ENCODE measurements around the gene SVOP. TPM values are rescaled to one million over a fixed set of nuclear protein-coding genes. Genes with fewer than 3 reads are reported as not detected.
A peak's percentile ranks its signal among the peaks of the same experiment; 100 is the strongest.

SVOP gene
- total and polyA plus RNA-seq, 2 of the 4 experiments (the other 2 are of a cell fraction): not detected

- intact Hi-C loops (cut with micrococcal nuclease) (no loop called here), in situ Hi-C loops (cut with MboI; ENCODE audit: low sequenced_read_pairs) (no loop called here), dilution Hi-C loops (cut with HindIII; ENCODE audit: low sequenced_read_pairs, unreplicated experiment) (no loop called here)
- Histone ChIP-seq H4K91ac (ENCODE audit: insufficient read depth, low read depth, low read length) (no peak overlapping the region), H2BK120ac (ENCODE audit: low read depth, low read length) (no peak overlapping the region), H2AFZ (replicated peaks; ENCODE audit: low read length, poor library complexity) (no peak overlapping the region), H3K27ac (ENCODE audit: insufficient read depth, low read length) (no peak overlapping the region), H3K4me1 (ENCODE audit: control insufficient read depth, insufficient read depth, low read length) (no peaks in the 10 kb centered on the region), H4K20me1 (ENCODE audit: insufficient read depth, low read length) (no peaks in the 10 kb centered on the region), H3K4me2 (ENCODE audit: low read depth, low read length) (no peak overlapping the region), H4K5ac (ENCODE audit: low read depth, low read length) (no peak overlapping the region), H2BK5ac (ENCODE audit: low read depth, low read length, poor library complexity, severe bottlenecking) (no peak overlapping the region), H3K56ac (ENCODE audit: extremely low read depth, insufficient read depth, low read length) (no peak overlapping the region), H3K36me3 (ENCODE audit: control insufficient read depth, insufficient read depth, low read length) (no peaks in the 10 kb centered on the region), H3K14ac (replicated peaks; ENCODE audit: low read depth, low read length) (no peak overlapping the region), H3K18ac (ENCODE audit: low read depth, low read length) (no peak overlapping the region), H2BK20ac (ENCODE audit: low read depth, low read length) (no peak overlapping the region), H2AK5ac (ENCODE audit: low read depth, low read length) (no peak overlapping the region), H3K4ac (ENCODE audit: low read depth, low read length) (no peak overlapping the region), H2AK9ac (replicated peaks; ENCODE audit: low read depth, low read length, poor library complexity) (no peak overlapping the region), H3K9ac (ENCODE audit: low read depth, low read length) (no peak overlapping the region), H2BK15ac (ENCODE audit: low read depth, low read length) (no peak overlapping the region), H3K4me3 (ENCODE audit: insufficient read depth, low read depth, low read length) (no peak overlapping the region), H3K9me1 (ENCODE audit: insufficient read depth, low read length) (no peaks in the 10 kb centered on the region), H3K23ac (ENCODE audit: low read depth, low read length) (no peak overlapping the region), H4K8ac (ENCODE audit: low read depth in 2 of 2, low read length in 2 of 2) (no peak overlapping the region), H3K9me3 (ENCODE audit: control insufficient read depth, insufficient read depth, low read length) (no peaks in the 10 kb centered on the region), H3K79me1 (ENCODE audit: low read depth in 1 of 2, low read length in 2 of 2) (no peaks in the 10 kb centered on the region), H3K27me3 (ENCODE audit: control insufficient read depth, insufficient read depth, low read length) (no peaks in the 10 kb centered on the region)
- no CpG with 5 or more reads among the region's 2 CpGs for WGBS, 2 experiments (ENCODE audit: extremely low coverage in 2 of 2, insufficient read length in 1 of 2)
- TF ChIP-seq, protein P1, sequence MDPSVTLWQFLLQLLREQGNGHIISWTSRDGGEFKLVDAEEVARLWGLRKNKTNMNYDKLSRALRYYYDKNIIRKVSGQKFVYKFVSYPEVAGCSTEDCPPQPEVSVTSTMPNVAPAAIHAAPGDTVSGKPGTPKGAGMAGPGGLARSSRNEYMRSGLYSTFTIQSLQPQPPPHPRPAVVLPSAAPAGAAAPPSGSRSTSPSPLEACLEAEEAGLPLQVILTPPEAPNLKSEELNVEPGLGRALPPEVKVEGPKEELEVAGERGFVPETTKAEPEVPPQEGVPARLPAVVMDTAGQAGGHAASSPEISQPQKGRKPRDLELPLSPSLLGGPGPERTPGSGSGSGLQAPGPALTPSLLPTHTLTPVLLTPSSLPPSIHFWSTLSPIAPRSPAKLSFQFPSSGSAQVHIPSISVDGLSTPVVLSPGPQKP (IDR thresholded peaks at IDR 0.05; ENCODE audit: borderline replicate concordance, low read depth, low read length): no peak
- peak; percentile 44; the same call in 1 of the 2 replicates for TF ChIP-seq CEBPB (IDR thresholded peaks at IDR 0.05; ENCODE audit: low read depth, low read length)
- ChIA-PET CTCF (no interaction called here), POLR2A (ENCODE audit: unreplicated experiment) (no interaction called here)
- BruUV-seq (replicated peaks): no TSS peak
- DNase-seq (no peak), ATAC-seq (ENCODE audit: low read depth) (no peak)
Measured at GRCh38 chr12:108985750-108986149, 35.1 kb downstream of the SVOP start.
